Head of caudate nucleus (tissue), 42 donors: ENCODE data around the gene FERD3L.

ENCODE experiments used
- DNase-seq, 42 donors: peaks; one replicate each; pipeline versions ENCODE4 v3.0.0 to v3.0.0-alpha.2; 2020 to 2021; ENCODE audit warnings: mixed read lengths in 7 of 42
- intact Hi-C: fragments of 100-400 bp; cut with DNase I; formaldehyde crosslinking; loops from one replicate; pipeline ENCODE4 v1.15.0; 2022

Gene FERD3L

DNA sequence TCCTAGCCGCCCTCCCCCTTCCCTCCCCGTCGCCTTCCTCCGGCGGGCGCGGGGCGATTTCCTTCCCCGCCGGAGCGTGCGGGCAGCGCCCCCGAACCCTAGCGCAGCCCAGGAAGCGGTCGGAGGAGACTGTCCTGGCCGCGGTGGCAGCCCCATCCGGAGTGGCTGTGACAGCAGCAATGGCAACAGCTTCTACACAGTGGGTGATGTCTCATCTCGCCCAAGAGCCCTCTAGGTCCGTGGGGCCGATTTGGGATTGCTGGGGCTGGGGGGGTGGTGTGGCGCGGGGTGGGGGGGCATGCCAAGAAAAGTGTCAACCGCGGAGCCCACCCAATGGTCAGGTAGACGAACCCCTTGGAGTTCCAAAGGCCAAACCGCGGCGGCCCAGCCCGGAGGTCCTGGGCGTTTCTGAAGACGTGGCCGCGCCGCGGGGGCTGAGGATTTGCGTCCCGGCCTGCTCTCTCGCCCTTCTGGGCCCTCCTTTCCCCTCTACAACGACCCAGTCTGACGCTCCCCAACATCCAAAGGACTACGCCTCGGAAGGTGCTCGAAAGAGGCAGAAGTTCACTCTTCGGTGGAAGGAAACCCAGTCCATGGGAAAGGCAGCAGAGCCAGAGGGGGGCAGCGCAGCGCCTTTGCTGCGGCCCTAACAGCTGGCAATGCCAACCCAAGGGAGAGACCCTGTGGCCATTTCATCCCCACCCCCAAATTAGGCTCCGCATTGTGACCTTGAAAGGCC lies 27.2 kb downstream of the FERD3L start:
- no peak for DNase-seq
- intact Hi-C loops: loop anchor here (10.0 kb wide), 1 partner anchor 1667 kb away; the partner anchor contains the start of gene SP8

DNA sequence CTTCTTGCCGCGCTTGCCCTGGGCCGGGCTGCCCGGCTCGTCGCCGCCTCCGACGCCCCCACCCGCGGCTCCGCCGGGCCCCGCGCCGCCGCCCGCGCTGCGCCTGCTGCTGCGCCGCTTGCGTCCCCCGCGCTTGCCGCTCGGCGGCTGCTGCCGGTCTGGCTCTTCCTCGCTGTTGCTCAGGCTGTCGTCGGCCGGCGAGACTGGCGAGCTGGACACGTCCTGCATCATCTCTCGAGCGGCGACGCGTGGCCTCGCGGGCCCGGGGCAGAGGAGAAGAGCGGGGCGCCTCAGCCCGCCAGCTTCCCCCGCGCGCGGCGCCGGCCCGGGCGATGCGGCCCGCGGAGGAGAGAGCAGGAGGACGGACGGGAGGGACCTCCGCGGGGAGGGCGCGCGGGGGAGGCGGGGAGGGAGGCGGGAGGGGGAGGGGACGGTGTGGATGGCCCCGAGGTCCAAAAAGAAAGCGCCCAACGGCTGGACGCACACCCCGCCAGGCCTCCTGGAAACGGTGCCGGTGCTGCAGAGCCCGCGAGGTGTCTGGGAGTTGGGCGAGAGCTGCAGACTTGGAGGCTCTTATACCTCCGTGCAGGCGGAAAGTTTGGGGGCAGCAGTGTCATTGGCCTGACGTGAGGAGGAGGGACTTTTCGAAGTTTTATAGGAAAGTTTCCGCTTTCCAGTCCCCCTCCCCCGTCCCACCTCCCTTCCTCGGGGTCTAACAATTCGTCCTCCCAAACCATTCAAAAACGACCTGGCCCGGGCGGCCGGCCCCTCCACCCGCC lies 27.9 kb downstream of the FERD3L start, which contains the start of gene TWIST1:
Gene TWIST1, minus strand, starts transcription at position 546 of the 779 bp plus-strand sequence. Its CDS starts 315 bp downstream, at position 231.
- peak in 1 of 42 donors; percentile 5 for DNase-seq
- intact Hi-C loops: loop anchor here (10.0 kb wide), 1 partner anchor 1668 kb away; the partner anchor contains the start of gene SP8

- DNase-seq: peak in 1 of 42 donors; percentile 2
Measured at GRCh38 chr7:19116121-19117090, 28.8 kb downstream of the FERD3L start.

GRCh38 chr7:19114551-19114855 lies 30.7 kb downstream of the FERD3L start:
- no peak for DNase-seq
- intact Hi-C loops: loop anchor here (10.0 kb wide), 1 partner anchor 1670 kb away; the partner anchor contains the start of gene SP8

More at GRCh38 chr7:19116121-19117090, 28.8 kb downstream of the FERD3L start:
- intact Hi-C loops: loop anchor here (10.0 kb wide), 1 partner anchor 1668 kb away; the partner anchor contains the start of gene SP8

DNA sequence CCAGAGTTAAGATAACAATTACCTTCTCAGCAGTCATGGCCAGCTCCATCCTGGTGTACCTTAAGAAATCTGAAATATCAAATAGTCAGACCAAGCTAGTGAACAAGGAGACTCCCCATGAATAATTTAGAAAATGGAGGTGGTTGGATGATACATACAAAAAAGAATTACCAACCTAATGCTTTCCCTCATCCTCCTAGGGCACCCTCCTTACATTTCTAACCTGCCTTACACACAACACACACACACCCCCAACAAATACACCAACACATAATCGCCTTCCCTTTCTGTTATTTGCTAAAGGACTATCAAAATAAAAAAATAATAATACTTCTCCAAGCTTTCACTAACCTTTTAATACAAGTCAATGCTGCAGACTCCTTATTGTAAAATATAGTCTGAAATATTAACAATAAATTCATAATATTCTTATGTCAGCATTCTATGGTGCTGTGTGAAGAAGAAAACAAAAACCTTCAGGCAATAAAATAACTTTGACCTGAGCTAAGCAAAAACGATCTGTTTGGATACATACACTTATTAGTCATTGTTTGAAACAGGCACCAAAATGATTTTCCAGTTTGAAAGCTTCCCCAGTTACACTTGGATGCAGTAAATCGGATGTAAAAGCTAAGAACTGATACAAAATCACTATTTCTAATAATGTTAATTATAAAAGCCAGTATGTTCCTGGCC lies 31.2 kb downstream of the FERD3L start:
- intact Hi-C loops: loop anchor here (10.0 kb wide), 1 partner anchor 1671 kb away; the partner anchor contains the start of gene SP8
- DNase-seq: no peak

GRCh38 chr7:19113002-19113350 lies 32.2 kb downstream of the FERD3L start:
- intact Hi-C loops: loop anchor here (10.0 kb wide), 1 partner anchor 1672 kb away; the partner anchor contains the start of gene SP8

DNA sequence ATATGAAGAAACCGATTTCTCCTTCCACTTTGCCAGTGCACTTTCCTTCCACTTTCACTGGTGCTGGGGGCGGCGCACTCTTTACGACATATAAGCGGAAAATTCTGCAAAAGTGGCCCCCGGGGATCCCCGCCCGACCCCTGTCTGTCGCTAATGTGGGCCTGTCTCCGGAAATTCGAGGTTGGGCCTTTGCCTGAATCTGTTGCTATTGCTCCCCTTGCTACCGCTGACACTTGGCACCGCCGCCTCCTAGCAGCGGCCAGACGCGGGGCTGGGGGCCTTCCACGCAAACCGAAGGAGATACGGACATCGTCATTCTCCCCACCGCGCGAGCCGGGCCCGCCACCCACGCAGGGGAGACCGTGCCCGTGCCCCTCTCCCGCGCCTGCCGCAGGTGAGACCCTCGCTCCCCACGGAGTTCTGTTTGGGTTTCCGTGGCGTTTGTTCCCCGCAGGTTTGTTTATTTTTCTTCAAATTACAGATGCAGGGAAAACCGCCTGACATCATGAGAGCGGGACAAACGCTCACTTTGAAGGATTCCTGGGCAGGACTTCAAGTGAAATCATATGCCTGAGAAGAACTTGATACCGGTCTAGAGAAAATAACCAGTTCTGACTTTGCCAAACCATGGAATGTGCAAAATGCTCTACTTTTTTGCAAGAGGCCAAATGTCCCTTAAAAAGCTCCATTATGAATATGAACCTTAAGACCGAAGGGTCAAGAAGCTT lies 32.8 kb downstream of the FERD3L start:
- DNase-seq: no peak
- intact Hi-C loops: loop anchor here (10.0 kb wide), 1 partner anchor 1672 kb away; the partner anchor contains the start of gene SP8

More at GRCh38 chr7:19113002-19113350, 32.2 kb downstream of the FERD3L start:
- DNase-seq: no peak

DNA sequence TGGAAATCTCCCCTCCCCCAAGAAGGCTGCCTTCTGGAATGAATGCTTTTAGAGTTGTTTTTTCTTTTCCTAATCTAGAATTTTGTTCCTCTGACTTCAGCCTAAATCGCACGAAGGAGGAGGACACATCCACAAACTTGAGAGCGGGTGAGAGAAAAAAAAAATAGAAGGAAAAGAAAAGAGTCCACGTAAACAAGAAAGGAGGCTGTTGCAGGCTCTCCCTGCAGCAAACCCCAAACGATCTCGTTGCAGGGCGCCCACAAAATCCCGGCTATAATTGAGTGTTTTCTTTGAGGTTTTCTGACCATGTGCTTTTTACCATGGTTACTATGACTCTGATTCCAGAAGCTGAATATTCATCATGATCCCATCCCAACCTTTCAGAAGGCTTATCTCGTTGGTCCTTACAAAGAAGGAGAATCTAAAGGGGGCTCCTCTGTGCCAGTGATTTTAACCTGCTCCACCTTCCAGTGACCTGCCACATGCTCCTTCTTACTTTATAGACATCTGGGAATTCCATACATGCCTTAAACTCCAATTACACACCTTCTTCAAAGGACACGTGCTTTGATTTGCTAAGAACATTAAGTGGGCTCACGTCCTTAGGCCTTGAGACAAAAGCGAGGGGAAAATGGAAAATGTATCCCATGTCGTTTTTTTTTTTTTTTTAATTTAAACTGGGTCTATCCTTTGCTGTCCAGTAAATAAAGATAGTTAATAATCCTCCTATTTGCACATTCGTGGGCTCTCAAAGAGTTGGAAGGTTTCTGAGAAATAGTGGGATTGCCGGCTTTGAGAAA lies 33.5 kb downstream of the FERD3L start:
- no peak for DNase-seq
- intact Hi-C loops: loop anchor here (10.0 kb wide), 1 partner anchor 1673 kb away; the partner anchor contains the start of gene SP8

- intact Hi-C loops: loop anchor here (10.0 kb wide), 1 partner anchor 1674 kb away; the partner anchor contains the start of gene SP8
Measured at GRCh38 chr7:19110776-19111175, 34.4 kb downstream of the FERD3L start.

DNA sequence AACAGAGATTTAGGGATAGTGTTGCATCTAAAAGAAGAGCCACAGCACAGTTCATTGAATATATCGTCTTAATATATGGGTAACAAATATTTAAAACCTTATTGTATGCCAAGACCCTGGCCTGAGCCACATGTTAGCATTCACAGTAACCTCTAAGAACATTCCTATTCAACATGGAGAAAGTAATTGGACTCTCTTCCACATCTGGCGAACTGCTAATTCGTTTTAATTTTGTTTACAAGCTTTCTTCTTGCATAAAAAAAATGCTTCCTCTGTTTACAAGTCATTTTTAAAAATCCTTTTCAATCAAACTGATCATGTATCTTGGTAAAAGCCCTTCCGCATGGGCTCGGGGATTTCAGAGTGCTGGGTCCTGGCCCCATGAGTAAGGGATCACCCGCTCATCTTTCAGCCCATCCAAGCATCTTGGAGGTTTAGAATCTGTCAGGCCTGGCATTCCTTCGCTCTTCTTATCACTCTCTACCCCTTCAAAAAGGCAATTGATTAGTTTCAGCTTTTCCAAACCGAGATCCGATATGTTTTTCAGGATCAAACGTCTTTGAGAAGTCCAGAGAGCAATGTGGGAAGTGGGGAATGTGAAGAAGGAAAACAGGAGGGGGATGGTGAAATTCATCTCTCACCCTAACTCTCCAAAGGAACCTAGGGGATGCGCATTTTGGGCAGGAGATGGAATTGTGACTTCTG lies 35.0 kb downstream of the FERD3L start:
- DNase-seq: no peak
- intact Hi-C loops: loop anchor here (10.0 kb wide), 1 partner anchor 1675 kb away; the partner anchor contains the start of gene SP8

More at GRCh38 chr7:19110776-19111175, 34.4 kb downstream of the FERD3L start:
- no peak for DNase-seq

DNA sequence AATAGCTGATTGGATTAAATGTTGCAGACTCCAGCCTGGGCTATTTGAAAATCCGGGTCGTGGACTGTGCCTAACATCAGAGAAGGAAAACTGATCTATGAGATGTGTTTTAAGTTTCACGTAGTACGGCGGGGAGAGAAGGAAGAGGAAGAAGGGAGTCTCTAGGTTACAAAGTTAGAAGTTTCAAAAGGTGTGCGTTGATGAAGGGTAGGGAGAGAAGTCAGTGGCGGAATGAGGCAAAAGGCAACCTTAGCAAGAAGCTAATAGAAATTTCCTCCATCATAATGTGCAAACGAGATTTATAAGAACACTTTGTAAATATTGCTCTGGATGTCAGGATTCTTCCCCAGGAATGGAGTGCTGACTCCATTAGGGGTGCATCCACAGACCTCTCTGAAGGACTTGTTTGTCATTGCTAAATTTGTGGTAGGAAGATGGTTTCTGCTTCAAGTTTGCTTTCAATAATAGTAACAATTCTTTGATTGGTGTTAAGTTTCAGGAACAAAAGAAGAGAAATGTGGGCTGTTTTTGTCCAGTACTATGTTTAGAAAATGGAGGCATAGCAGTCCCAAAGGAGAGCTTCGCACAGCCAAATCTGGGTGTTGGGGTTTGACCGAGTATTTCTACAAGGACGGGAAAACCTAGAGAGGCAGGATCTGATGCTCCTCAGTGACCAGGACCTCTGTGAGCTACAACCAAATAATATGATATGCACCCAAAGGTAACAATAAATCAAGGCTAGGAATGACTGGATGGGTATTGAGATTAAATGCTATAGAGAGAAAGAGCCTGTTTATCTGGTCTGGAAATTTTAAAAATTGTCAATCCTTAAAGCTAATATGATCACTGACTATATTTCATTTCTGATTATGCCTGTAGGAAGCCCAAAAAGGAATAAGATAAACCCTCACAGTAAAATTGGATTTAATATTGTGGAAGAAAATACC lies 35.9 kb downstream of the FERD3L start:
- intact Hi-C loops: no loop called here

DNA sequence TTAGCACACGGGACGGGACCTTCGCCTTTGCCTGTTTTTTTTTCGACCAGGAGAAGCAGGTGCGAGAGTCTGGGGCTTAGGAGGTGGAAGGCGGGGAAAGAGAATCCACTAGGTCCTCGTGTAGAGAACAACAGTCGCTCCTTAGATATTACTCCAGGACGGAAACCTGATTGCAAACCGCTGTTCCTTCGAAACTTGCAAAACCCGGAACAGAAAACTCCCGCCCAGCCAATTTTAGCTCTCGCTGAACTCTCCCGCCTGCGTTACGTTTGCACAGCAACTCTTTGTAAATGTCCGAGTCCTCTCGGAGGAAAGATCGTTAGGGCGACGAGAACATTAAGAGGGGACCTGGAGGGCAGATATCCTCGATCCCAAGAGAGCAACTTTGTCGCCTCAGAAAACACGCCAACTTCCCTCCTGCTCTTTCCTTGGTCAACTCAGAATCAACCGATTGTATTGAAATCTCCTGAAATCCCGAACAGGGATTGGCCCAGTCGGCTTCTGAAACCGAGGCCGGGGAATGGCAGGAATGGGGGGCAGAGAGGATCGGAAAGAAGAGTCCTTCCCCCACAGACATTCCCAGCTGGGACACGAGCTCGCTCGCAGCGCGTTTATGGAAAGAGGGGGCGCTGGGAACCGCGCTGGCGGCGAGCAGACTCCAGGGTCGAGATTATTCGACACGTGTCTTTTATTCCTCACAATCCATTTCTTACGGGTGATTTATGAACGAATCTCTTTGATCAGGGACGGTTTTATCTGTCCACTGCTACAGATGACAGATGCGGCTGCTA lies 37.7 kb downstream of the FERD3L start:
- peak in 1 of 42 donors; percentile 17 for DNase-seq
- intact Hi-C loops: no loop called here

More for the DNA sequence above, 35.9 kb downstream of the FERD3L start:
- no peak for DNase-seq

- intact Hi-C loops: no loop called here
- DNase-seq: no peak
Measured at GRCh38 chr7:19107081-19107355, 38.2 kb downstream of the FERD3L start.
